Measurements from ENCODE around the gene FOXB1.

Gene FOXB1

DNA sequence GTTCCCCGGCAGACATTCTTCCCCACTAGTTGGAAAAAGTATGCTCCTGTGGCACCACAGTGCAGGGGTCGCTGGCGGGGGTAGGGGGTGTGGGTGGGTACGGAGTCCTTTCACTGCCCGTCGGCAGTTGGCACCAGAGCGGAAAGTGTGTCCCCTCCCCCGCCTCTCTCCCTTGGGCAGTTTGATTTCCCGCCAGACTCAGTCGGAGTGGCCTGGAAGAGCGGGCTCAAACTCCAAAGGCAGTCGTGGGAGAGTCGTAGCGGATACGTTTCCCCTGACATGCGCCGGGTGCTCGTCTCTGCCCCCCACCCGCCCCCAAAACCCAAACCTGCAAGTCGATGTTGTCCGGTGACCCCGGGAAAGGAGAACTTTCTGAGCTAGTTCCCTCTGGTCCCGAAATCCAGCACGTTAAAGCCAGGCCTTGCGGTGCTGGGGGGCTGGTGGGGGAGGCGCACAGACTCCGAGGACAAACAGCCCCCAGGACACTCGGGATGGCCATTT is 4.4 kb upstream of the FOXB1 start:
- DNase-seq, result no peak

DNA sequence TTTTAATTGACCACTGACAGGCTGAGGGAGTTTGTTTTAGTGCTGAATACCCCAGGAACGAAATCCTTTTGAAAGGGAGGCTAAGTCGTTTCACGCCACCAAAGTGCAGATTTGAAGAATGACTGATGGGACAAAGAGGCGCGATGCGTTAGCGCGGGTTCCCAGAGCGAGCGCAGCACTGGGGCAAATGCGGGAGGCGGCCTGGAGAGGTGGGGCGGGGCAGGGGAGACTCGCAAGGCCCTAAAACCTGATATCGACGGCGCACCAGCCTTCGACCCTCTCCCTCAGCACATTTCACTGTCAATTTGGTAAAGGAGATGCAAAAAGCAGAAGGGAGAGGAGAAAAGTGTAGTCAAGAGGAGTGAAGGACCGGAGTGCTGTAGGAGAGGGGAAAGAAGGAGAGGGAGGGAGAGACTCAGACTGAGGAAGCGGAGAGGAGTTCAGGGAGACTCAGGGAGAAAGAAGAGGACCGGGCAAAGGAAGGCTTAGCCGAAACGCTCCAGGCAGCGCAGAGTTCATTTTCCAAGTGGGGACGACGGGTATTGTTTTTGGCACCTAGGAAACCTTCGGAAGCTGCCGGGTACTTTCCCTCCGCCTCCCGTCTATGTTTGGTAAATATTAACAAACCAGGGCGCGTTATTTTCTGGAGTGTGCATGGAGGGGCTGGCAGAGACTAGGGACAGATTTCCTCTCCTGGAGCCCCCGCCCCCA is 3.8 kb upstream of the FOXB1 start:
- no peak for DNase-seq

DNA sequence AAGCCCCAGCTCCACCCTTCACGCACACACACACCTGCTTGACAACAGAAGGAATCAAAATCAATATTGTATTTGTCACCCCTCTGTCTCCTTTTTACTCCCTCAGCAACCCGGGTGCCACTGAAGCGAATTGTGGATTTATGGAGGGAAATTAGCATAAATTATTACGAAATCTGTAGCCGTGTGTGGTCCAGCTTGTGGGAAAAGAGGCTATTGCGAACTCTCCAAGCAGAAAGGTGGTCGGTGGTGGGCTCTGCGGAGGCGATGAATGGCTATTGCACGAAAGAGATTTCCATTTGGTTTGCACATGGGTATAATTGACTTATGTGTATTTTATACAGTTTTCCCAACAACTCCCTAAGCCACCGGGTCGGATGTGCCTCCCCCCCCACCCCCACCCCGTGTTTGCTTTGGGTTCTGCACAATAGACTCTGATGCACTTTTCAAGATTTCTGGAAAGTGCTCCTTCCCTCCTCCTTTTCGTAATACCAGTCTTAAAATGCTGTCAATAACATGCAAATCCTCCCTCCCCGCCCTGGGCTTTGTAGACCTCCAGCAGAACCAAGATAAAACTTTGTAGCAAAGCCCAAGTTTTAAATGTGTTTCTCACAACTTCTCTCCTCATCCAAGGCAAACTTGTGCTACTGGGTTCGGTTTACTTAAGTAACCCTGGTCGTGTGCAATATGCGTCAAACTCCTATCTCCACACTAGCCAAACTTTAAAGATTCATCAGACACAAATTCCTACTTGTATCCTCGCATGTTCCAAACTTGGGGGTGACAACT is 3.1 kb upstream of the FOXB1 start:
- no peak for DNase-seq

DNA sequence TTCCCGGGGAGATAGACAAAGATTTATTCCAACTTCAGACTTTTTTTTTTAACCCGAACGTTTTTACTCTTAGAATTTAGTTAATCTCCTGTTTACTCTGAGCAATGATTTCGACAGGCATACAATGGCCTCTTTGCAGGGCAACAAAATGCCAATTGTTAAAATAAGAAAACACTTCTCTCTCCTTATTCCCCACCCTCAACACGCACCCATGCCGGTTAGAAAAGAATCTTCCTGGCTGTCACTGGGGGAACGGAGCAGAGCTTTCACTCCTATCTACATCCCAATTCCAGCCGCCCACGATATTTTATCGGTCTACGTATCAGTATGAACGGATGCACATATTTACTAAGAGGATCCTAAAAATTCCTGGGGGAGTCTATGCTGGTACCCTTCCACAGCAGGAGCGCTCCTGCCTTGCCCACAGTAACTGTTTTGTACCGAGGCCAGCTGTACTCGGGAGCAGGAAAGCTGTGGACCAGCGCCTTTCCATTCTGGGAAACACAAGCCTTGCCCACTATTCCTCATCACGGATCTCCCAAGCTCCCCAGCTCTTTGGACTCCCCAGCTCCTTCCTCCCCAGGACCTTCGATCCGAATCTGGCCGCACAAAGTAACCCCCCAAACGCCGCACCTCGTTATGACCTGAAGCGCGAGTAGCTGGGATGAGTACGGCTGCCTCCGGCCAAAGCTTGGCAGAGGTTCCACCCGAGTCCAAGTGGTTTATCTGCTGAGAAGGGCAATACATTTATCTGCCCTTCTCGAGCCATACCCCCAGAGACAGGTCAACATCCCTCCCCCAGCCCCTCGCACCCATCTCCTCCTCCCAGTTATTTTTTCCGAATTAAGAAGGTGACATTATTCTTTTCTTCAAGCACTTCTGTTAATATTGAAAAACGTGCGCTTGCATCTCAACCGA is 2.2 kb upstream of the FOXB1 start:
- DNase-seq, result no peak

DNA sequence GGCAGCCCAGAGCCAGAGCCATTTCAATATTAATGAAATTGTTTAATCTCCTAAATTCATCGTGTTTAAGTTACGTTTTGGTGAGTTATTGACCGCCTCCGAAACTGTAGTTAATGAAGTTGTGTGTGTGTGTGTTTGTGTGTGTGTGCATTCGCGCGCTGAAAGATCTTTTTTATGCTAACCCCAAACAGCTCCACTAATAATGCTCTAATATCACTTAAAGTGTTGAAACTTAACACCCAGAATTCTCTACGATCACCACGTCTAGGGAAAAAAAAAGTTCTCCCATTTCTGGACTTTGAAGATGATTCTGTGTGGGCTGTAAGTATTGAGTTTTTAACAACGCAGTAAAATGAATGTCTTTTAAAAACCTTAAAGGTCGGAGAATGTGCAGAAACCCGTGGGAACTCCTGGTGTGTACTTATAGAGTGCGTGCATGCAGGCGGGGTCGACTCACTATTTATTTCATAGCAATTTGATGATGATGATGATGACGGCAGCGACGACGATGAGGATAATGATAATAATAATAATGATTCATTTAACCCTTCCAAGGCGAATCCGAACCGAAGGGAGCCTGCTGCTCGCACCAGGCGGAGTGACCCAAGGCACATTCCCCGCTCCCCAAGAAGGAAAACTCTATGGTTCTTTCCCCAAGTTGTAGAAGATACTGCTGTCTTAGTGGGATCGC is 1.4 kb upstream of the FOXB1 start:
- DNase-seq, result no peak

DNA sequence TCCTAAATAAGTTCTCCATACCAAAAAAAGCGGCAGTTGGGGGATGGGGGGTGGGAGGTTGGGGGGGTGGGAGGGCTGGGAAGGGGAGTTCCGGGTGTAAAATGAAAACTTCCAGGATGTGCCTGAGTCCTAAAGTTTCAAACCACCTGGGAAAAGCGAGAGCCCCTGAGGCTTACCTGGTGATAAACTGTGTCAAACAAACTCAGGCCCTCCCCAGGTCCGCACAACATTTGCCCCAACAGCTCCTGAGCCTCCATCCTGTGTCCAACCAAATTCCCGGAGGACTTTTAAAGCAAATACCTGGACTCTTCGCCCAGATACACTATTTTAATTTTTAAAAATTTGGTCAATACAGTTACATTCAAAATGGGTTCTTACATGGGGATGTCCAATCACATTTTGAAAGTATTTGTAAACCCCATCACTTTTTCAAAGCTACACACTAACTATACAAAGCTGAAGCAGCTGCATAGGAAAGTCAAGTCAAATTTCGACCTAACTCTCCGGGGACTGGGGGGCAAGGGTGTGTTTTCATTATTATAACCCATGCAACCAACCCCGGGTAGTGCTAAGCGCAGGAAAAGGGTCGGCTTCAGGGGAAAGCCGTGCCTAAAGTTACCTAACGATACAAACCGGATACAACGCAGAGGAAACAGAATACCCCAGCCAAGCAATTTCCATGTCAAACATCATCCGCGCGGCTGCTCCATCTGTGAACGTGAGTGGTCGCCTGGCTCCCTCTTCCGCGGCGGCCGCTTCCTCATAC is 685 bp upstream of the FOXB1 start:
- DNase-seq, result no peak

DNA sequence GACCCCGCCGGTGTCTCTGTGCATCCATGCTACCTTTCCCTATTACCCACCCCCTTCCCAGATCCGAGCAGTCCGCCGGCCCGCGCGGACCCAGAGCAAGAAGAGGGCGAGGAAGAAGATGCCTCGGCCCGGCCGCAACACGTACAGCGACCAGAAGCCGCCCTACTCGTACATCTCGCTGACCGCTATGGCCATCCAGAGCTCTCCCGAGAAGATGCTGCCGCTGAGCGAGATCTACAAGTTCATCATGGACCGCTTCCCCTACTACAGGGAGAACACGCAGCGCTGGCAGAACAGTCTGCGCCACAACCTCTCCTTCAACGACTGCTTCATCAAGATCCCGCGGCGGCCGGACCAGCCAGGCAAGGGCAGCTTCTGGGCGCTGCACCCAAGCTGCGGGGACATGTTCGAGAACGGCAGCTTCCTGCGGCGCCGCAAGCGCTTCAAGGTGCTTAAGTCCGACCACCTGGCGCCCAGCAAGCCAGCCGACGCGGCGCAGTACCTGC is 788 bp downstream of the FOXB1 start:
- no peak for DNase-seq

DNA sequence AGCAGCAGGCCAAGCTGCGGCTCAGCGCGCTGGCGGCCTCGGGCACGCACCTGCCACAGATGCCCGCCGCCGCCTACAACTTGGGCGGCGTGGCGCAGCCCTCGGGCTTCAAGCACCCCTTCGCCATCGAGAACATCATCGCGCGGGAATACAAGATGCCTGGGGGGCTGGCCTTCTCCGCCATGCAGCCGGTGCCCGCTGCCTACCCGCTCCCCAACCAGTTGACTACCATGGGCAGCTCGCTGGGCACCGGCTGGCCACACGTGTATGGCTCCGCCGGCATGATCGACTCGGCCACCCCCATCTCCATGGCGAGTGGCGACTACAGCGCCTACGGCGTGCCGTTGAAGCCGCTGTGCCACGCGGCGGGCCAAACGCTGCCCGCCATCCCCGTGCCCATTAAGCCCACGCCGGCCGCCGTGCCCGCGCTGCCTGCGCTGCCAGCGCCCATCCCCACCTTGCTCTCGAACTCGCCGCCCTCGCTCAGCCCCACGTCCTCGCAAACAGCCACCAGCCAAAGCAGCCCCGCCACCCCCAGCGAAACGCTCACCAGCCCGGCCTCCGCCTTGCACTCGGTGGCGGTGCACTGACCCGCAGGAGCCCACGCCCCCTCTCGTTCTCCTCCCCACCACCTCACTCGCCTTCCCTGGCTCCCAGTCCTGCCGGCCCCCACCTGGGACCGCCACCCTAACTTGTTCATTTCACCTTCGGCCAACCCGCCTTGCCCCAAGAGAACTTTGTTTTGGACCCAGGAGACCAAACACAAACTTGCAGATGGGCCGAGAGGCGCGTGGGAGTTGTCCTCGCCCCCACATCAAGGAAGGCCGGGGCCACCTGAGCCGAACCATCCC is 1.5 kb downstream of the FOXB1 start:
- DNase-seq, result no peak

DNA sequence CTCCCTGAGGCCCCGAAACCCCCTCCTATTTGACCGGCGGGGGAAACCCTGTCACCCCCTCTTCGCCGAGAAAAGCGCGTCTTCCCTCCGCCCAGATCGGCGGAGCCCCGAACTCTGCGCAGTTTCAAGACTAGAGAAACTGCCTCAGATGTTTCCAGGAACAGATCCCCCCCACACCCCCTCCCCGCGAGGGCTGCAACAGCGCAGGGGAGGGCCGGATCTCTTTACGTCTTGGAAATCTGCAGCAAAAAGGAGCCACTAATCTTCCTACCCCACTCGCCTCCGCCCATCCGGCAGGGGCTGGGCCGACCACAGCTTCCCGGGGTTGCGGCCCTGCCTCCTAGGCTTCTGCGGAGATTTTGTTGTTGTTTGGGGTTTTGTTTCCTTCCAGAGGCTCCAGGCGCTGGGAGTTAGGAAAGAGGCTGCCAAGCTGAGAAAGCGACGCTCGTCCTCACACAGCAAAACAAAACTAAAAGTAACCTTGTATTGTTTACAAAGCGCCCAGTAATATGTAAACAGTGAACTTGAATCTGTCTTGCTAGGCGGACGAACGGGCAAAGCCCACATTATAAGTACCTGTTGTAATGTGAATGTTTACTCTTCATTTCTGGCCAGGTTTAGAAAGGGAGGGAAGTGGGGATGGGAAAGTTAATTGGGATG is 2.2 kb downstream of the FOXB1 start:
- DNase-seq, result no peak

DNA sequence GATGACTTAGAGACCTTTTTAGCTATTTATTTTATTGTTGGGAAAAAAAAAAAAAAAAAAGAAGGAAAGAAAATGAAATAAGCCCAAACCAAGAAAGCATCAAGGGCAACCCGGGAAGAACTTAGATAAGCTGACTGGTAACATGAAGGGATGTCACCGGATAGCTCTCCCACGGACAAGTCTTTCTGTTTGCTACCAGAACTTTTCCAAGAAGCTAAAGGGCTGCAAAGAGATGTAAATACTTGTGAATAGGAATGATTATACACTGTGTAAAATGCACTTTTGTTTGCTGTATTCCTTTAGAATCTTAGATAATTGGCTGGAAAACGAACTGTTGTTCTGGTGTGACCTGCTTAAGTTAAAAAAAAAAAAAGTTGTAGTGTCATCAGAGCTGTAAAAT is 2.8 kb downstream of the FOXB1 start:
- DNase-seq, result no peak

DNA sequence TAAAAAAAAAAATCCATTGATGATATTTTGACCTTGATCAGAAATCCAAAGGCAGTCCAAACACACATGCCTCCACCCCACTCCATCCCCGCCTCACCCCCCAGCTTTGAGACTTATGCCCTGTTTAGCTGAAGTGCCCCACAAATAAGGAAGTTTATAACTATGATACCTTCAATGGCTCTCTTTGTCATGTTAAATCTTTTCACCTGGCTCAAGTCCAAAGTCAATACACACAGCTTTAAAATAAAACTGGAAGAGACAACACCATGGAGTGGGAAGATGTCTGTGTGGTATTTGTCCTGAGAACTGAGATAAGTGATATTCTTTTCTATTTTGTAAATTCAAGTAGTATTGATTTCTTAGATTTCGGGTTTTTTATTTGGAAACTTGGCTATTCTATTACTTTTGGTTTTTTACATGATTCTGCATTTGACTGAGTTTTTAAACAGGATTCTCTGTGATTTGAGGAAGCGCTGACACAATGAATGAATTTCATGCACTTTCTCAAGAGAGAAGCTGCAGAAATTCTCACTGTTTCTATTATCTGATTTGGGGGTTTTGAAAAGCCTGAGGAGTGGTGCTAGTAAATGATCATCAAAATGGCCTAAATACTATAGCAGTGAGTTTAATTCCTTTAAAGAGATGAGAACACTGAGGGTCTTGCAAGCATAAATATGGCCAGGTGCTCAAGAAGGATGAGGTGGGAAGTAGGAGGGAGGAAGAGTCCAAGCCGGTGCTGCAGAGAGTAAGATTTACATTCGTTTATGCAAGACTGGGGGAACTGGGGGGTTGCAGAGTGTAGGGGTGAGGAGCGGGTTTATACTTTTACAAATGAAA is 5.2 kb downstream of the FOXB1 start:
- no peak for DNase-seq

DNA sequence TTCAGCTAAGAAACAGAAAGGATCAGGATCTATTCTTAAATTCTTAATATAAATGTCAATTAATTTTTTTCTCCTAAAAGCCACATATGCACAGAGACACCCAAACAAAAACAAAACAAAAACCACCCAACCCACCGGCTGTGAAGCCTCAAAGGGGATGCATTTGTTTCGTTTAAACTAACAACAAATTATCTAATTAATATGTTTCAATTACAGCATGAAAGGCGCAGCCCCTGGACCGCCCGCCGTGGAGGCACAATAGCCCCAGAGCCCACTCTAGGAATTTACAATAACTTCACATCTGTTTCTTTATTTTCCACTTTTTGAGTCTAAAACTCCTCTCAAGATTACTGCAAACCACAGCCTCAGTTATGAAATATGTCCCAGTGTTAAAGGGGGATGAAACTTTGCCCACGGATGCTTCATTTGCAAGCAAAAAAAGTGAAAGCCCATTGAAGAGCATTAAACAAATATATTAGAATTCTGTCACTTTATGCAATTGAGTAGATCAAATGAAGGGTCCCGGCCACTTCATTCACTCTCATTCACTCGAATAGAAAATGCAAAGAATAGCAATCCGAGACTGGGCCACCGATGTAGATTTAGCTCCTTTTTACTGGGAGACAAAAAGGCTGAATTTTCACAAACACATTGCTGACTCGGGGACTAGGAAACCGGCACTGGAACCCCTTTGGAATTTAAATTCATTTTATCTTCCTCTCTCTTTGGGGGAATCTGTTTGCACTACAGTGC is 6.0 kb downstream of the FOXB1 start:
- no peak for DNase-seq

DNA sequence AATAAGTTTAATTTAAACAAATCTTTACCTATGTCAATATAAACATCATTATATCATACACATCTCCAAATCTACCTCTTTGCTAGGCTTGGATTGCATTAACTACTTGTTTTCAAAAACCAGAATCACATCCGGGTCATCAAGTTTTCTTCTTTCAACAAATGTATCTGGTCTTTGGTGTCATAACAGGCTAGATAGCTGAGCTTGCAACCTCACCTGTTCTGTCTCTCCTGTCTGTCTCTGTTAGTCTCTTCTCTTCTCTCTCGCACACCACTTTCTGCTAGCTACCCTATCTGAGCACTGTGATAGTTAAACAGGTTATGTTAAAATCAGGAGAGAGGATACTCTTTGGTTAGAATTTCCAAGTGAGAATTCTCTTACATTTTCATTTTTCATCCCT is 6.7 kb downstream of the FOXB1 start:
- DNase-seq, result no peak

DNA sequence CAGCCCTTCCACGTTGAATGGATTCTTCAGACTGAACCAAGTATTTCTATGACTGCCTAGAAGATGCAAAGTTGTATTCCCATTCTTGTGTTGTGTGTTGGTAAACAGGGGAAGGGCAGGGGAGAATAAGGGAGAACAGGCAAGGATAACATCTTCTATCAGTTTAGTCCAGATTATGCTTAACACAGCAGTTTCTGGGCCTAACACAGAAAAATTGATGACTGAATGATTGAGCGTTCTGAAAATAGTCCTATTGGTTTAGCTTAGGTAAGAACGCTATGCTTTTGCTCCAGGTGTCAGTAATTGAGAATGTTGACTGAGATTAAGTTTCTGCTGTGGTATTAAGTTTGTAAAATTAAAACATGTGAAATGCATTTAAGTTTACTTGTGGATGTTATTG is 8.6 kb downstream of the FOXB1 start:
- no peak for DNase-seq

DNA sequence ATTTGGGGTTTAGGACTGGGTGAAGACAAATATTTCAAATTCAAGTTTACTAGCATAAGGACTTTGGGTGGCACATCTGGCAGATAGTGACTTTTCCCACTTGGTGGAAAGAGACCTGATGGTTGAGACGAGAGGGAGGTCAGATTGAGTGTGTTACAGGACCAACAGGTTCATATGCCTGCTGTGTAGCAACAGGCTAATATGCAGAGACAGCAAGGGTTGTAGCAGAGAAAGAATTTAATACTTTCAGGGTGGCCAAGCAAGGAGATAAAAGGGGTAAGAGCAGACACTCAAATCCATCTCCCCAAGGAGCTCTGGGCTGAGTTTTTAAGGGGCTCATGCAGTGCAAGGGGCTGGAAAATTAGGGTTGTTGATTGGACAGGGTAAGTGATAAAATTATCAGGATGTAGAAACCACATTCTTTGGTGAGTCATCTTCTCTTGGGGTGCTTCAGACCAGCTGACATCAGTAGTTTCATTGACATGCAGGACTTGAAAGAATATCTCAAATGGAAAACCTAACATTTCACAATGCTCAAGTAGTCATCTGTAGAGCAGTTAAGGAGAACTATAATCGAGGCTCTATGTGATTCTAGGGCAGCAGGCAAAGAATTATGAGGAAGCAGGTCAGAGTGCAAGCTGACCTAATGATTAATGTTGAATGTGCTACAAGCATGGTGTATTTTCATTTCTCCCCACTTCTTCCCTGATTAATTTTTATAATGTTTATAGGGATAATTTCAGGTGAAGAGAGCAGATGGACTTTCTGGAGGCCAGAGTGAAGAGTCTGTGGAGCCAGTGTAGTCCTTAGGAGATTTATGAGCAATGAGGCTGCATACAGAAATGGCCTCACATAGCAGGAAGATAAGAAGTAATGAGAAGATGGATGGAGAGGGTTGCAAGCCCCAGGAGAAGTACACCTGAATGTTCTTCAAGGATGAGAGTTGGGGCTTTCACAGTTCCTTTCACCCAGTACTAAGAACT is 13.7 kb downstream of the FOXB1 start:
- DNase-seq, result no peak

DNA sequence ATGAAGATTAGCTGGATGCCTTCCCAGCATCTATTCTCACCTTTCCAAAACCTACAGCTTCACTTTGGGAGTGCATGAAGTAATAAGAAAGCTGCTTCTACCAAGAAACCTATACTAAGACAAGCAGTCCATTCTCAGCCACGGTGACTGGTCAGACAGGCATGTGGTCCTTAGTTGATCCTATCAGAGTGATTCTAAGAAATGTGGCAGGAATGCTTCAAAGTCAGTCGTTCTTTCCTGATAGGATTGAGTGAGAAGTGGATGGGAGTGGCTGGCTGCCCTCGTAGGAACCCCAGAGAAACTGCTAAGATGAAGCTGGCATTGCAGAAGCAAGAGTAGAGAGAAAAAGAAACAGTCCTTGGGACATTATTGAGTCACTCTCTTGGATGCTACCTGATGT is 16.6 kb downstream of the FOXB1 start:
- DNase-seq, result no peak

All from NCI-H1436 treated with DMSO at 0.1 percent for 48 hours (cell line).